Right renal cortex interstitium (tissue), 3 donors: ENCODE measurements around the gene RBMS3. TPM values are rescaled to one million over a fixed set of nuclear protein-coding genes. Genes with fewer than 3 reads are reported as not detected.
"Not testable (repeated sequence)": the region's sequence is repeated elsewhere in the genome, so short reads cannot be mapped to it uniquely, and the experiment has no call there.

Source experiments
- DNase-seq, 3 donors: peaks; one replicate each; pipeline ENCODE4 v3.0.0-alpha.2; 2013; ENCODE audit warnings: low read depth in 3 of 3, low spot score in 2 of 3
- polyA plus RNA-seq, 3 donors: library from polyadenylated mRNA; unstranded; fragments of 120-200 nt; gene quantifications; one replicate each; pipeline ENCODE4 v1.2.1, GENCODE V29; 2013; ENCODE audit not compliant: insufficient read length in 3 of 3

The RBMS3 gene
- polyA plus RNA-seq, 3 donors = 11.6 to 15.4 (median 12.5) TPM

- DNase-seq = no peak
Observed at GRCh38 chr3:29381595-29381994, 100.7 kb downstream of the RBMS3 start.

GRCh38 chr3:29382409-29382808 lies 101.5 kb downstream of the RBMS3 start:
- no peak for DNase-seq

GRCh38 chr3:29382845-29383244 lies 102.0 kb downstream of the RBMS3 start:
- DNase-seq = no peak

- no peak for DNase-seq
Observed at GRCh38 chr3:29384640-29385039, 103.8 kb downstream of the RBMS3 start.

- DNase-seq = no peak
Observed at GRCh38 chr3:29385046-29385830, 104.4 kb downstream of the RBMS3 start.

- DNase-seq = no peak
Observed at GRCh38 chr3:29389362-29389761, 108.5 kb downstream of the RBMS3 start.

GRCh38 chr3:29392625-29393388 lies 111.9 kb downstream of the RBMS3 start:
- DNase-seq = no peak

GRCh38 chr3:29393946-29394345 lies 113.1 kb downstream of the RBMS3 start:
- not testable (repeated sequence) for DNase-seq

- DNase-seq = no peak
Observed at GRCh38 chr3:29397406-29397805, 116.5 kb downstream of the RBMS3 start.

- no peak for DNase-seq
Observed at GRCh38 chr3:29398787-29399186, 117.9 kb downstream of the RBMS3 start.

GRCh38 chr3:29406291-29406832 lies 125.5 kb downstream of the RBMS3 start:
- DNase-seq = no peak

- no peak for DNase-seq
Observed at GRCh38 chr3:29408676-29409075, 127.8 kb downstream of the RBMS3 start.

- DNase-seq = no peak
Observed at GRCh38 chr3:29409409-29409808, 128.5 kb downstream of the RBMS3 start.

- no peak for DNase-seq
Observed at GRCh38 chr3:29410220-29410619, 129.3 kb downstream of the RBMS3 start.

- no peak for DNase-seq
Observed at GRCh38 chr3:29410660-29411405, 130.0 kb downstream of the RBMS3 start.

GRCh38 chr3:29412110-29412509 lies 131.2 kb downstream of the RBMS3 start:
- no peak for DNase-seq

- DNase-seq = no peak
Observed at GRCh38 chr3:29414468-29415224, 133.8 kb downstream of the RBMS3 start.

GRCh38 chr3:29415482-29416223 lies 134.8 kb downstream of the RBMS3 start:
- DNase-seq = no peak

- DNase-seq = no peak
Observed at GRCh38 chr3:29416514-29416913, 135.6 kb downstream of the RBMS3 start.

GRCh38 chr3:29420106-29420505 lies 139.2 kb downstream of the RBMS3 start:
- no peak for DNase-seq
